ENCODE results near the gene ATP6V1G2. TPM values are rescaled to one million over a fixed set of nuclear protein-coding genes. Genes with fewer than 3 reads are reported as not detected.

Gene ATP6V1G2
- total and polyA plus RNA-seq, 2 experiments from 2014 or later = 2.4 to 2.7 TPM

- no peak overlapping the region for H3K27ac ChIP-seq (ENCODE audit: low read depth)
- no peak overlapping the region for H2AFZ ChIP-seq
- TF ChIP-seq CTCF (conservative IDR thresholded peaks at IDR 0.05; ENCODE audit: low read depth in 2 of 2) (no peak), REST (IDR thresholded peaks at IDR 0.05; ENCODE audit: unreplicated experiment) (no peak), NANOG (IDR thresholded peaks at IDR 0.05; ENCODE audit: borderline replicate concordance) (no peak)
Observed at GRCh38 chr6:31525553-31525931, 20.9 kb downstream of the ATP6V1G2 start.

GRCh38 chr6:31521835-31522234 lies 24.6 kb downstream of the ATP6V1G2 start:
- H3K4me3 Mint-ChIP-seq = no peak overlapping the region

More at GRCh38 chr6:31525553-31525931, 20.9 kb downstream of the ATP6V1G2 start:
- H3K4me2 ChIP-seq = no peak overlapping the region
- Mint-ChIP-seq H3K27ac (no peak overlapping the region), H3K4me1 (peaks cover 19% of the 10 kb centered on the region), H3K27me3 (ENCODE audit: insufficient read depth, low read depth, poor library complexity) (peaks cover 13% of the 10 kb centered on the region), H3K4me3 (no peak overlapping the region), H3K36me3 (ENCODE audit: low read depth) (peaks cover 20% of the 10 kb centered on the region), H3K9me3 (no peaks in the 10 kb centered on the region)
- H3F3A ChIP-seq (replicated peaks; ENCODE audit: low read depth) = peaks cover 16% of the 10 kb centered on the region
- no peaks in the 10 kb centered on the region for H3K27me3 ChIP-seq (ENCODE audit: insufficient read depth)
- H4K20me1 ChIP-seq (replicated peaks; ENCODE audit: insufficient read depth) = peaks cover 2% of the 10 kb centered on the region; the same call in 1 of the 2 replicates
- H3K79me2 ChIP-seq (replicated peaks; ENCODE audit: insufficient read depth) = no peaks in the 10 kb centered on the region
- no peak for ATAC-seq
- H3K4me1 ChIP-seq (ENCODE audit: insufficient read depth) = peaks cover 4% of the 10 kb centered on the region
- H3K36me3 ChIP-seq (ENCODE audit: insufficient read depth) = peaks cover 10% of the 10 kb centered on the region; the same call in 1 of the 2 replicates
- H3K9me2 ChIP-seq (ENCODE audit: insufficient read depth) = no peaks in the 10 kb centered on the region
- H3K4me3 ChIP-seq = no peak overlapping the region
- DNase-seq (ENCODE audit: low spot score) = no peak

More at GRCh38 chr6:31521835-31522234, 24.6 kb downstream of the ATP6V1G2 start:
- Histone ChIP-seq H3K27me3 (ENCODE audit: insufficient read depth) (no peaks in the 10 kb centered on the region), H3K4me2 (no peak overlapping the region), H3K36me3 (ENCODE audit: insufficient read depth) (no peaks in the 10 kb centered on the region), H3K27ac (ENCODE audit: low read depth) (no peak overlapping the region), H3K9me2 (ENCODE audit: insufficient read depth) (no peaks in the 10 kb centered on the region), H2AFZ (no peak overlapping the region), H4K20me1 (replicated peaks; ENCODE audit: insufficient read depth) (no peaks in the 10 kb centered on the region), H3K4me1 (ENCODE audit: insufficient read depth) (no peaks in the 10 kb centered on the region), H3K4me3 (no peak overlapping the region), H3K79me2 (replicated peaks; ENCODE audit: insufficient read depth) (no peaks in the 10 kb centered on the region), H3F3A (replicated peaks; ENCODE audit: low read depth) (no peaks in the 10 kb centered on the region; the same call in 1 of the 2 replicates)
- Mint-ChIP-seq H3K9me3 (peaks cover 3% of the 10 kb centered on the region; the same call in 1 of the 3 replicates), H3K27me3 (ENCODE audit: insufficient read depth, low read depth, poor library complexity) (peaks cover 6% of the 10 kb centered on the region), H3K4me1 (no peaks in the 10 kb centered on the region; the same call in 2 of the 3 replicates), H3K36me3 (ENCODE audit: low read depth) (no peaks in the 10 kb centered on the region), H3K27ac (no peak overlapping the region)
- no peak for DNase-seq (ENCODE audit: low spot score)
- ATAC-seq = no peak
- no peak for TF ChIP-seq EZH2phosphoT487 (IDR thresholded peaks at IDR 0.05; ENCODE audit: unreplicated experiment)
- TF ChIP-seq POLR2AphosphoS5 (IDR thresholded peaks at IDR 0.05; ENCODE audit: low read depth) = no peak
- no peak for TF ChIP-seq REST (IDR thresholded peaks at IDR 0.05; ENCODE audit: unreplicated experiment)
- TF ChIP-seq CTCF (conservative IDR thresholded peaks at IDR 0.05; ENCODE audit: low read depth in 2 of 2) = no peak
- TF ChIP-seq NANOG (IDR thresholded peaks at IDR 0.05; ENCODE audit: borderline replicate concordance) = no peak
- no peak for TF ChIP-seq ETS1 (IDR thresholded peaks at IDR 0.05)
- no peak for TF ChIP-seq ZNF114 (CRISPR knock-in tag; IDR thresholded peaks at IDR 0.05)

Data from GM23338 (cell line).